HepG2 (cell line): Measurements from ENCODE around the gene PPP1R13B. TPM values are rescaled to one million over a fixed set of nuclear protein-coding genes. Genes with fewer than 3 reads are reported as not detected.

Experiments used
- CREB1 ChIP-seq, 2 experiments: fragments of 450-650 bp in 1 of 2; IDR thresholded peaks; 2 replicates each; pipeline ENCODE4 v1.6.1; 2016 to 2017; ENCODE audit warnings: control low read depth in 1 of 2, mild to moderate bottlenecking in 1 of 2, missing compliant biosample characterization in 1 of 2, missing genetic modification characterization in 1 of 2
- FOXP1 ChIP-seq, 2 experiments: fragments of 450-650 bp in 1 of 2; IDR thresholded peaks; 2 replicates each; pipeline ENCODE4 v1.6.1; 2017 to 2018; ENCODE audit warnings: antibody characterized with exemption in 1 of 2
- GPN1 ChIP-seq: sonication (generic); formaldehyde crosslinking; IDR thresholded peaks from 2 replicates; pipeline ENCODE4 v1.5.1; 2020; ENCODE audit warnings: missing genetic modification reagents, borderline replicate concordance
- KMT2A ChIP-seq: sonication (generic); formaldehyde crosslinking; IDR thresholded peaks from 2 replicates; pipeline ENCODE4 v1.4.0; 2020; ENCODE audit warnings: missing genetic modification reagents
- LCORL ChIP-seq, 2 experiments: fragments of 450-650 bp in 1 of 2; sonication (generic) in 1 of 2; formaldehyde crosslinking in 1 of 2; IDR thresholded peaks; 2 replicates each; pipeline versions ENCODE4 v1.5.0 to v1.6.1; 2017 to 2020; ENCODE audit warnings: antibody characterized with exemption in 1 of 2, missing genetic modification reagents in 1 of 2
- MTA1 ChIP-seq: sonication (generic); formaldehyde crosslinking; IDR thresholded peaks from 2 replicates; pipeline ENCODE4 v1.4.0; 2020; ENCODE audit warnings: missing genetic modification reagents, mild to moderate bottlenecking, borderline replicate concordance
- POGK ChIP-seq: sonication (generic); formaldehyde crosslinking; conservative IDR thresholded peaks from 2 replicates; pipeline ENCODE4 v1.8.0; 2022; ENCODE audit warnings: mild to moderate bottlenecking, moderate library complexity, missing genetic modification reagents
- RCOR2 ChIP-seq: IDR thresholded peaks from 2 replicates; pipeline ENCODE4 v1.6.1; 2016; ENCODE audit warnings: missing biosample characterization, missing genetic modification reagents
- SUZ12 ChIP-seq: fragments of 150-350 bp; IDR thresholded peaks from 2 replicates; pipeline ENCODE4 v1.6.1; 2014; ENCODE audit warnings: low read depth, low read length
- TAF15 ChIP-seq: fragments of 200-400 bp; formaldehyde crosslinking; IDR thresholded peaks from one replicate; pipeline ENCODE4 v1.6.1; 2018; ENCODE audit warnings: mild to moderate bottlenecking, low read depth, low read length; ENCODE audit not compliant: poor library complexity, severe bottlenecking
- TBX3 ChIP-seq: fragments of 450-650 bp; IDR thresholded peaks from 2 replicates; pipeline ENCODE4 v1.6.1; 2017; ENCODE audit warnings: antibody characterized with exemption, mild to moderate bottlenecking, inconsistent platforms, borderline replicate concordance
- XBP1 ChIP-seq: sonication (generic); formaldehyde crosslinking; IDR thresholded peaks from 2 replicates; pipeline ENCODE4 v1.5.0; 2020; ENCODE audit warnings: missing genetic modification reagents
- ZFX ChIP-seq: sonication (generic); formaldehyde crosslinking; IDR thresholded peaks from 2 replicates; pipeline ENCODE4 v1.4.0; 2020; ENCODE audit warnings: mild to moderate bottlenecking, low read depth, missing genetic modification reagents, moderate library complexity
- ZNF33A ChIP-seq: sonication (generic); formaldehyde crosslinking; IDR thresholded peaks from 2 replicates; pipeline ENCODE4 v1.5.1; 2020; ENCODE audit warnings: missing genetic modification reagents, mild to moderate bottlenecking, moderate library complexity, borderline replicate concordance
- ZNF780A ChIP-seq: sonication (generic); formaldehyde crosslinking; IDR thresholded peaks from 2 replicates; pipeline ENCODE4 v1.8.0; 2022; ENCODE audit warnings: mild to moderate bottlenecking, missing genetic modification reagents, moderate library complexity
- ZNF839 ChIP-seq: sonication (generic); formaldehyde crosslinking; IDR thresholded peaks from 2 replicates; pipeline ENCODE4 v1.4.0; 2020; ENCODE audit warnings: missing genetic modification reagents, mild to moderate bottlenecking, borderline replicate concordance
- polyA plus RNA-seq, 8 experiments: library from polyadenylated mRNA; depleted of rRNA in 3 of 8; stranded (reverse) in 7 of 8; unstranded in 1 of 8; fragments of >200 nt; fragmentation: Illumina TruSeq in 4 of 8; extraction: Trizol in 4 of 8; gene quantifications; 2 replicates each; pipeline versions ENCODE4 v1.2.1 to v1.2.3, GENCODE V29; 2011 to 2016; ENCODE audit warnings: low read depth in 4 of 8, missing spikeins in 1 of 8, mixed read lengths in 1 of 8; ENCODE audit not compliant: insufficient read depth in 1 of 8
- total RNA-seq, 5 experiments: library from RNA; depleted of rRNA; stranded (reverse); fragments of >200 nt; fragmentation: Illumina TruSeq; extraction: Trizol; gene quantifications; 2 replicates each; pipeline ENCODE4 v1.2.3, GENCODE V29; 2016; ENCODE audit warnings: low read depth in 1 of 5
- TF ChIP-seq, protein P1 (sequence below): sonication (generic); formaldehyde crosslinking; IDR thresholded peaks from 2 replicates; pipeline ENCODE4 v1.4.0; 2020; ENCODE audit warnings: missing genetic modification reagents, borderline replicate concordance
- TF ChIP-seq, protein P2 (sequence below): sonication (generic); formaldehyde crosslinking; IDR thresholded peaks from 2 replicates; pipeline ENCODE4 v1.8.1; 2022; ENCODE audit warnings: low read depth, mild to moderate bottlenecking, missing genetic modification reagents
- TF ChIP-seq, protein P3 (sequence below): sonication (generic); IDR thresholded peaks from 2 replicates; pipeline ENCODE4 v1.6.1; 2016; ENCODE audit warnings: low read depth, borderline replicate concordance
- TF ChIP-seq, protein P4 (sequence below): sonication (generic); formaldehyde crosslinking; IDR thresholded peaks from 2 replicates; pipeline ENCODE4 v1.4.0; 2020; ENCODE audit warnings: missing genetic modification reagents

The PPP1R13B gene
- total and polyA plus RNA-seq, 2 of the 13 experiments (the other 11 are each of a cell fraction or from before 2014, with no cell fraction given), result 4.6 to 9.4 TPM

DNA sequence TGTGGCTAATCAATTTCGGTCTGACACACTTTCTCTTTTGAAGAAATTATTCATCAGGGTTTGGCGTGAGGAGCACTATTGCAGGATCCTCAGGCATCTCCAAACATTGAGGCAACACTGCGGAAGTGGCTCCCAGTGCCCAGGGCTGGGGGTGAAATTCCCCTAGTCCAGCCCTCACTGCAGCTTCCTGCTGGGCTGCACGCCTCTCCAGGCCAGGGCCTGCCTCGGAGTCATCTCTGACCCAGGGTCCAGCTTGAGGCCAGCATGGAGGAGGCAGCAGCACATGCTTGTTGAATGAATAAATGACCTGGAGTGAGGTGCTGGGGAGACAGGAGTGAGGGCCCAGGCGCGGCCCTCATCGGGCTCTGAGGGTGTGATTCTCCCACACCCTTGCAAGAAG, 44.9 kb upstream of the PPP1R13B start (continued):
- TF ChIP-seq, protein P1, sequence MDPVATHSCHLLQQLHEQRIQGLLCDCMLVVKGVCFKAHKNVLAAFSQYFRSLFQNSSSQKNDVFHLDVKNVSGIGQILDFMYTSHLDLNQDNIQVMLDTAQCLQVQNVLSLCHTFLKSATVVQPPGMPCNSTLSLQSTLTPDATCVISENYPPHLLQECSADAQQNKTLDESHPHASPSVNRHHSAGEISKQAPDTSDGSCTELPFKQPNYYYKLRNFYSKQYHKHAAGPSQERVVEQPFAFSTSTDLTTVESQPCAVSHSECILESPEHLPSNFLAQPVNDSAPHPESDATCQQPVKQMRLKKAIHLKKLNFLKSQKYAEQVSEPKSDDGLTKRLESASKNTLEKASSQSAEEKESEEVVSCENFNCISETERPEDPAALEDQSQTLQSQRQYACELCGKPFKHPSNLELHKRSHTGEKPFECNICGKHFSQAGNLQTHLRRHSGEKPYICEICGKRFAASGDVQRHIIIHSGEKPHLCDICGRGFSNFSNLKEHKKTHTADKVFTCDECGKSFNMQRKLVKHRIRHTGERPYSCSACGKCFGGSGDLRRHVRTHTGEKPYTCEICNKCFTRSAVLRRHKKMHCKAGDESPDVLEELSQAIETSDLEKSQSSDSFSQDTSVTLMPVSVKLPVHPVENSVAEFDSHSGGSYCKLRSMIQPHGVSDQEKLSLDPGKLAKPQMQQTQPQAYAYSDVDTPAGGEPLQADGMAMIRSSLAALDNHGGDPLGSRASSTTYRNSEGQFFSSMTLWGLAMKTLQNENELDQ, result no peak
- TF ChIP-seq ZNF839 (CRISPR knock-in tag), result no peak
- no peak for TF ChIP-seq ZNF33A
- peak; percentile 53; the same call in 1 of the 2 replicates for TF ChIP-seq ZFX (CRISPR knock-in tag)
- no peak for TF ChIP-seq SUZ12
- TF ChIP-seq KMT2A (CRISPR knock-in tag), result no peak
- TF ChIP-seq GPN1 (CRISPR knock-in tag), result no peak
- TF ChIP-seq ZNF780A (CRISPR knock-in tag), result no peak
- TF ChIP-seq, protein P2, sequence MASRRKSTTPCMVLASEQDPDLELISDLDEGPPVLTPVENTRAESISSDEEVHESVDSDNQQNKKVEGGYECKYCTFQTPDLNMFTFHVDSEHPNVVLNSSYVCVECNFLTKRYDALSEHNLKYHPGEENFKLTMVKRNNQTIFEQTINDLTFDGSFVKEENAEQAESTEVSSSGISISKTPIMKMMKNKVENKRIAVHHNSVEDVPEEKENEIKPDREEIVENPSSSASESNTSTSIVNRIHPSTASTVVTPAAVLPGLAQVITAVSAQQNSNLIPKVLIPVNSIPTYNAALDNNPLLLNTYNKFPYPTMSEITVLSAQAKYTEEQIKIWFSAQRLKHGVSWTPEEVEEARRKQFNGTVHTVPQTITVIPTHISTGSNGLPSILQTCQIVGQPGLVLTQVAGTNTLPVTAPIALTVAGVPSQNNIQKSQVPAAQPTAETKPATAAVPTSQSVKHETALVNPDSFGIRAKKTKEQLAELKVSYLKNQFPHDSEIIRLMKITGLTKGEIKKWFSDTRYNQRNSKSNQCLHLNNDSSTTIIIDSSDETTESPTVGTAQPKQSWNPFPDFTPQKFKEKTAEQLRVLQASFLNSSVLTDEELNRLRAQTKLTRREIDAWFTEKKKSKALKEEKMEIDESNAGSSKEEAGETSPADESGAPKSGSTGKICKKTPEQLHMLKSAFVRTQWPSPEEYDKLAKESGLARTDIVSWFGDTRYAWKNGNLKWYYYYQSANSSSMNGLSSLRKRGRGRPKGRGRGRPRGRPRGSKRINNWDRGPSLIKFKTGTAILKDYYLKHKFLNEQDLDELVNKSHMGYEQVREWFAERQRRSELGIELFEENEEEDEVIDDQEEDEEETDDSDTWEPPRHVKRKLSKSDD (CRISPR knock-in tag), result no peak
- TF ChIP-seq CREB1 (IDR thresholded peaks at IDR 0.05), result no peak
- TF ChIP-seq CREB1 (CRISPR knock-in tag; IDR thresholded peaks at IDR 0.05), result no peak
- peak; percentile 95 for TF ChIP-seq RCOR2 (CRISPR knock-in tag)
- TF ChIP-seq MTA1 (CRISPR knock-in tag), result no peak
- TF ChIP-seq LCORL (IDR thresholded peaks at IDR 0.05), result no peak
- peak; percentile 44; the same call in 1 of the 2 replicates for TF ChIP-seq LCORL (CRISPR knock-in tag; IDR thresholded peaks at IDR 0.05)
- TF ChIP-seq, protein P3, sequence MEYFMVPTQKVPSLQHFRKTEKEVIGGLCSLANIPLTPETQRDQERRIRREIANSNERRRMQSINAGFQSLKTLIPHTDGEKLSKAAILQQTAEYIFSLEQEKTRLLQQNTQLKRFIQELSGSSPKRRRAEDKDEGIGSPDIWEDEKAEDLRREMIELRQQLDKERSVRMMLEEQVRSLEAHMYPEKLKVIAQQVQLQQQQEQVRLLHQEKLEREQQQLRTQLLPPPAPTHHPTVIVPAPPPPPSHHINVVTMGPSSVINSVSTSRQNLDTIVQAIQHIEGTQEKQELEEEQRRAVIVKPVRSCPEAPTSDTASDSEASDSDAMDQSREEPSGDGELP, result no peak
- no peak for TF ChIP-seq XBP1 (CRISPR knock-in tag)
- TF ChIP-seq, protein P4, sequence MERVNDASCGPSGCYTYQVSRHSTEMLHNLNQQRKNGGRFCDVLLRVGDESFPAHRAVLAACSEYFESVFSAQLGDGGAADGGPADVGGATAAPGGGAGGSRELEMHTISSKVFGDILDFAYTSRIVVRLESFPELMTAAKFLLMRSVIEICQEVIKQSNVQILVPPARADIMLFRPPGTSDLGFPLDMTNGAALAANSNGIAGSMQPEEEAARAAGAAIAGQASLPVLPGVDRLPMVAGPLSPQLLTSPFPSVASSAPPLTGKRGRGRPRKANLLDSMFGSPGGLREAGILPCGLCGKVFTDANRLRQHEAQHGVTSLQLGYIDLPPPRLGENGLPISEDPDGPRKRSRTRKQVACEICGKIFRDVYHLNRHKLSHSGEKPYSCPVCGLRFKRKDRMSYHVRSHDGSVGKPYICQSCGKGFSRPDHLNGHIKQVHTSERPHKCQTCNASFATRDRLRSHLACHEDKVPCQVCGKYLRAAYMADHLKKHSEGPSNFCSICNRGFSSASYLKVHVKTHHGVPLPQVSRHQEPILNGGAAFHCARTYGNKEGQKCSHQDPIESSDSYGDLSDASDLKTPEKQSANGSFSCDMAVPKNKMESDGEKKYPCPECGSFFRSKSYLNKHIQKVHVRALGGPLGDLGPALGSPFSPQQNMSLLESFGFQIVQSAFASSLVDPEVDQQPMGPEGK (CRISPR knock-in tag), result peak; percentile 27; the same call in 1 of the 2 replicates
- no peak for TF ChIP-seq TAF15
- no peak for TF ChIP-seq POGK (CRISPR knock-in tag)
- TF ChIP-seq TBX3, result no peak
- no peak for TF ChIP-seq FOXP1 (IDR thresholded peaks at IDR 0.05)
- no peak for TF ChIP-seq FOXP1 (CRISPR knock-in tag; IDR thresholded peaks at IDR 0.05)
